Hippocampal formation (tissue), 2 donors: ENCODE data around the gene TMEM127.
A peak's percentile ranks its signal among the peaks of the same experiment; 100 is the strongest.
"Not testable (repeated sequence)": the region's sequence is repeated elsewhere in the genome, so short reads cannot be mapped to it uniquely, and the experiment has no call there.

ENCODE experiments used
- DNase-seq, 2 donors: peaks; one replicate each; lab custom pipeline; 2025; lab: John Stamatoyannopoulos, UW

Gene TMEM127

GRCh38 chr2:96241227-96241626, 24.6 kb downstream of the TMEM127 start:
- DNase-seq, result no peak

GRCh38 chr2:96240341-96241038, 25.3 kb downstream of the TMEM127 start:
- DNase-seq, result no peak

DNA sequence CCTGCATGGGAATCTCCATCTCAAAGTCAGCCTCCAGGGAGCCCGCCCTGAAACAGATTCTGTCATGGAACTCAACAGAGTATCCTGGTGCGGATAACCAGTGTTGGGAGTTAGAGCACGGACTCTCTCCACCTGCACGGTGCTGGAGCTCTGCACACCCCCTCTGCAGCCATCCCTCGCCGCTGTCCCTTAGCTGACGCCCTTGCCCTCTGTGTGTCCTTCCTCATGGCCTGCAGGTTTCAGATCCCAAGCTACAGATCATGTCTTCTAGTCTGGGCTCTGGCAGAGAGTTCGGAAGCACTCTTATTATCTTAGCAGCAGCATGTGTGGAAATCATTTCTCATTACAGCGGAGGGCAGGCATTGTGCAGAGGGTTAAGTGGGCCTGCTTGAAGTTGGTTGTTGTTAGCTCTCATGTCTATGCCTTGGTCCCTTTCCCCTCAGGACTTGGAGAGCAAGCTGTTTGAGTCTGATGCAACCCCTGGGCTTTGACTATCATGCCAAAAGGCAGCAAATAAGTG, 26.0 kb downstream of the TMEM127 start:
- DNase-seq, result no peak

- DNase-seq, result no peak
Observed at GRCh38 chr2:96239091-96239490, 26.7 kb downstream of the TMEM127 start.

- no peak for DNase-seq
Observed at GRCh38 chr2:96238266-96238665, 27.5 kb downstream of the TMEM127 start.

DNA sequence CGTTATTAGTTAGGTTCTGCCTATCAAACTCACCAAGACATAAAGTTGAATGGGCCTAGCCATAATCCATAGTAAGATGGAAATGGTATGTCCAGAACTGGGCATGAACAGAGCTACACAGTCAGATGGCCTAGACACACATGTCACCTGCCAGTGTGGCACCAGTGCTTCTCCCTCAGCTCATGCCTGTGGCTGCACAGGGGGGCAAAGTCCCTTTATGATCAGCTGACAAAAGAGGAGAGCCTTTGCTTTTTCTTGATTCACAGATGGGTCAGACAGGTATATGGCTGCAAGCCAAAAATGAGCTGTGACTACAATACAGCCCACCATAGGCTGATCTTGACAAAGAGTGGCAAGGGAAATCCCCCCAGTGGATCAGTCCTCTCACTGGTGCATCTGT, 28.9 kb downstream of the TMEM127 start:
- DNase-seq, result no peak

DNA sequence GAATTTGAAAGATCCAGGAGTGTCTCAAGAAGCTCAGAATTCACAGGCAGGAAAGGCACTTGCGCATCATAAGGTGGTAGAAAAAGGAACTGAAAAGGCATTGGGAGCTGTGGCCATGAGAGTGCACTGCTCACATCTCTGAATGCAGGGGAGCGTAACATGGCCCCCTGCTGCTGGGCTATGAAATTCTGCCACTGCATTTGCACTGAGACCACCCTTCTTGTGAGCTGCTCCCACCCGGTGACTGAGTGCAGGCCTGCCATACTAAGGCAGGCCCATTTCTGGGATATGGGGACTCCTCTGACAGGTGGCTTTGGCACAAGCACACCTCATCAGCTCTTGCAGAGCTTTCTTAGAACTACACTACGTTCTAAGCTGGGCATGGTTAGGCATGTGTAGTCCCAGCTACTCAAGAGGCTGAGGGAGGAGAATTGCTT, 31.9 kb downstream of the TMEM127 start:
- DNase-seq, result no peak

- DNase-seq, result no peak
Observed at GRCh38 chr2:96233436-96233835, 32.4 kb downstream of the TMEM127 start.

DNA sequence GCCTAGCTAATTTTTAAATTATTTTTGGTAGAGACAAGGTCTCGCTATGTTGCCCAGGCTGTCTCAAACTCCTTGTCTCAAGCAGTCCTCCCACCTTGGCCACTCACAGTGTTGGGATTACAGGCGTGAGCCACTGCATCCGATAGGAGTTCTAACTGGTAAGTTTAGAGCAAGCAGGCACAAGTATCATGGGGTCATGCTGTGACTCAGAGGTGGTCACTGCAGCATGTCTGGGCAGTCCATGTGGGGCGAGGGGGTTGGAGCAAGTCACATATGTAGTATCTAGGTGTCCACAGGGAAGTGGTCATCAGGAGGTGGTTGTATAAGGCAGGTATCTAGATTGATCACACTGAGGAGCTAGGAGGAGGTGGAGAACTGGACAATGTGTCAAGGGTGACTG, 34.5 kb downstream of the TMEM127 start:
- DNase-seq, result no peak

DNA sequence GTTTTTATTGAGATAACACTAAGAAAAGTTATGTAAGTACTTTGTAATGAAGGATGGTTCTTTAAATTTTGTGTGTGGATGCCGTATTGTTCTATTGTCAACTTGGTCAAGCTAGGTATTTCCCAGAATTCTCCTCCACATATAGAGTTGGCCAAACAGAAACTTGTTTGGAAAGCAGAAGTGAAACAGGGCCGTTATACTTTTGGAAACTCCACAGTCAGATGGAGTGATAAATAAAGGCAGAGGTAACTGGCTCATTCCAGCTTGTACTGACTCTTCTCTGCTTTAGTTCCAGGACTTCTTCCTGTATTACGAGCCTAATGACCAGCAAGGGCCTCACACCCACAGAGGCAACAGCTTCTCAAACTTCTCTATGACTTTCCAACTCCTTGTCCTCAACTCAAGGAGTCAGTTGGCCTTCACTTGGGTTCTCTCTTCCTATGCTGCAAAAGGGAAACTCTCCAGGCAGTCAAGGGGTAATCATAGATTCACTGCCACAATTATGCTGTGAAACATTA, 40.7 kb downstream of the TMEM127 start:
- DNase-seq, result no peak

DNA sequence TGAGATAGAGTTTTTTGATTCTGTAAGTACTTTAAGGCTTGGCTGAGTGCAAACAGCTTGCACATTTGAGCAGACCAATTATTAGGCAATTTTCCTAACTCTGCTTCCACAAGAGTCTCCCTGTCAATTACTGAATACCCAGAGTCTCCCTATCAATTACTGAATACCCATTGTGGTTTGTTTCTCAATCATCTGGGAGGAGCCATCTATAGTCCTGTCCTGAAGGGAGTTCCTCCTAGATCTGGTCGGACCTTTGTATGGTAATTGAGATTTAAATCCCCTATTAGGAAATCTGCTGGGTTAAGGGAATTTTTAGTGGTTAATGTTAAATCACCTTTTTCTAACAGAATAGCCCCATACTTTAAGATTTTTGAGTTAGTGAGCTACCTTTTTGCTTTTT, 44.7 kb downstream of the TMEM127 start:
- not testable (repeated sequence) for DNase-seq

DNA sequence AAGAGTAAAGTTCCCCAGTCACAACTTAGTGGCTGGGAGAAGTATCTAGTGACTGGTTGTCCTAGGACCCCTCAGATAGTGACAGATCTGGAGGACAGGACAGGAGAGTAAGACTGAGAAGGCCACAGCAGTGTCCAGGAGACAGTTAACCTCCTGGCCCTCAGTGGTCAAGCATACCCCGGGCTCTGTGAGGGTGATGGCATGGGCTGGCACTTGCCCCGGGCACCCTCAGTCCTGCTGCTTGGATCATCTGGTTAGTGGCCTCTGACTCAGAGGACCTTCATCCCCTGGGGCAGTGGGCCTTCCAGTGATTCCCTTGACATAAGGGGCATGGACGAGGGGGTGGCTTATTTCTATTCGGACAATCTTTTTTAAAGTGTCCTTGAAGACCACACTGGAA, 45.8 kb downstream of the TMEM127 start:
- not testable (repeated sequence) for DNase-seq

- DNase-seq, result no peak
Observed at GRCh38 chr2:96218508-96219131, 47.2 kb downstream of the TMEM127 start.

GRCh38 chr2:96214554-96214953, 51.2 kb downstream of the TMEM127 start:
- DNase-seq, result no peak

DNA sequence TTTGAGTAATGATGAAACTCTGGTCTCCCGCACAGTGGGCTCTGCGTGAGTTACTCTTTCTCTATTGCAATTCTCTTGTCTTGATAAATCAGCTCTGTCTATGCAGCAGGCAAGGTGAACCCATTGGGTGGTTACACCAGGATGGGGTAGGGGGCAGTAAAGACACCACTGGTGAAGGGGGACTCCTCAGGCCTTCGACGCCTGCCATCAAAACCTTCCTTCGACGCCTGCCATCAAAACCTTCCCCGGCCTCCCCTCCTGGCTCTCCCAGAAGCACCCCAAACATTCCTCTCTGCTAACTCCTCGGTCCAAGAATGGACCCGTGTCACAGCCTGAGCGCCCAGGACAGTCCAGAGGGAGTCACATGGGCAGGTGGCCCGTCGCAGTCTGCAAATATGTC, 52.4 kb downstream of the TMEM127 start:
- DNase-seq, result no peak

DNA sequence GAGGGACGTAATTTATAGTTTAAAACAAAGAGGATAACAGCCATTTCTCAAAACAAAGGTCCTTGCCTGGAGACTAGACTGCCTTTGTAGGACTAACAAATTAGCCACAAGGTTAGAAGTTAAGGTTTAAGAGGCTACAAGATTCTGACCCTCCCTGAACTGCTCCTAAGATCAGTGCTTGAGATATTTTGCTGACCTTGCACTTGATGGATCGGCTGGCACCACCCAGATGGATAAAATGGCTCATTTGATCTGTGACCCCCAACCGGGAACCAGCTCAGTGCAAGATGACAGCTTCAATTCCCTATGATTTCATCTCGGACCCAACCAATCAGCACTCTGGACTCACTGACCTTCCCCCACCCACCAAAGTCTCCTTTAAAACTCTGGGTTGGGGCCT, 53.5 kb downstream of the TMEM127 start:
- no peak for DNase-seq

DNA sequence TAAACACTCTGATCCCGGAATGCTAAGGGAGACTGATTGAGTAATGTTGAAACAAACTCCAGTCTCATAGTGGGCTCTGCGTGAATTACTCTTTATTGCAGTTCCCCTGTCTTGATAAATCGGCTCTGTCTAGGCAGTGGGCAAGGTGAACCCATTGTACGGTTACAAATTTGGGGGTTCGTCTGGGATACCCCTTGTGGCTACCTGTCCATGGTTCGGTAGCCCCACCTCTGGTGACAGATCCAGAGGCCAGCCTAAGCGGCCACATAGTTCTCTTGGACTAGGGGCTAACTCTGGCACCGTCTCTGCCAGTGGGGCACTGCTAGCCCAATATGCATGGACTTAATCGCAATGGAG, 56.1 kb downstream of the TMEM127 start:
- no peak for DNase-seq

- no peak for DNase-seq
Observed at GRCh38 chr2:96209011-96209728, 56.6 kb downstream of the TMEM127 start.

DNA sequence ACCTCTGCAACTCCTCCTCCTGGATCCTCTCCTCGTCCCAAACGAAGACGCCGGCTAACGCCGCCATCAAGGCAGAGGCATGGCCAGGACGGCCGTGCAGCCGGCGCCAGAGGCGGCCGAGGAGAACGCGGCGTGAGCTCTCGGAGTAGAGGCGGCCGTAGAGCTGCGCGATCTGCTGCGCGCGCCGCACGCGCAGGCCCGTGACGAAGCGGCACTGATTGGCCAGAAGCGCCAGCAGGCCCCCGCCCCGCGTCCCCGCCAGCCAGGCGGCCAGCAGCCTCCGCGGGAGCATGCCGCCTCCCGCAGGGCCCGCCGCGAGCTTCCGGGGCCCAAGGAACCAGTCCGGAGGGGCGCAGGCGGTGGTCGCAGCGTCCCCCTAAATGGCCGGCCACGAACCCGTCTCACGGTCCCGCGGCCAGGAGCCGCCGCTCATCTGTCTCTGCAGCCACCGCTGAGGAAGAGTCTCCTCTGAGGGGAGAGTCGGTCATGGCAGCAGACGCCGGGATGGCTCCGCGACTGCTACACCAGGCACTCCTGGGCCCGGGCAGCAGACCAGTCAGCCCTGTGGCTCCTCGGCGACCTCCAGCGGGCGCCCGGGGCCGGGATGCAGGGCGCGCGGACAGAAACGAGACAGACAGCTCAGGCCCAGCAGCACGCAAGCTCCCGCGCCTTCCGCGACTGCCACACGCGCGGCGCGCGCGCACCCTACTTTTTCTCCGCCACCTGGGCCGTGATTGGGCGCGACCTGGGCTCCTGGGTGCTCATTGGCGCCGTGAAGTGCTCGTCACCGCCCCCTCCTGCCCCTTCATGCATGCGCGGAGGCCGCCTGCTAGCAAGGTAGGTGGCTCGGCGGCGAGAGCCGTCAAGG, 57.4 kb downstream of the TMEM127 start, which contains the start of gene STARD7:
STARD7 (minus strand) TSS at position 685 of the 868 bp plus-strand sequence; CDS start at position 292, 393 bp downstream.
- DNase-seq, result peak; percentile 95

- DNase-seq, result no peak
Observed at GRCh38 chr2:96207774-96208142, 58.0 kb downstream of the TMEM127 start.

DNA sequence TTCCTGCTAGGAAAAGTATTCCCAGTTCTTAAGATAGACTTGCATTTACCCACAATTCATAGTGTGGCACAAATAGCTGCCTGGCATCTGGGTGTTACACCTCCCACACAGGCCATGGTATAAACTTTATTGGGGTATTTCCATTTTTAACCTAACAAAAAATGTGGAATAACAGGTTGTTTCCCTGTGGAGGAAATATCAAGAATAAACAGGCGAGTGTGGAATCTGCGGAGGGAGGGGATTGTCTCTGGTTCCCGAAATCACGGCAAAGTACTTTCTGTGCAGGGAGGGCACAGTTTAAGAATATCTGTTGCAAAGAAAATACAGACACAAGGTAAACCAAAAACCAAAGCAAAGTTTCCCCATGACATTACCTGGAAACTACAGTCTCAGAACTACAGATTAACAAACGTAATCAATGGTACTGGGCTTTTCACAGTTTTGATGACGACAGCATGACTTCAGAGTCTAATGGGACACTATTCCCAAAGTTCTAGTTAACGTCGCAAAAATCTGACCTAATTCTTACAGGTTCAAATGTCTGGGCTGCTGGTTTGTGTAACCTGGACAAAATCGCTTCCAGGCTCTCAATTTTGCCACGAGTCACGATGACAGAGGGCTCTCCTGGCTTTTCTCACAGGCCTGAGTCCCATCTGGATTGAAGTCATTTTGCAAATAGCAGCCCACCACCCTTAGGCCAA, 58.6 kb downstream of the TMEM127 start:
- no peak for DNase-seq
